ENCODE data around the gene CLEC4M. TPM values are rescaled to one million over a fixed set of nuclear protein-coding genes. Genes with fewer than 3 reads are reported as not detected.

CLEC4M gene
- total RNA-seq, 1 experiment from 2014 or later = not detected

GRCh38 chr19:7795555-7796161 lies 32.6 kb downstream of the CLEC4M start:
- peak overlapping the region; percentile 41 for H3K4me2 ChIP-seq (ENCODE audit: low read length)
- H3K27me3 ChIP-seq (ENCODE audit: low read length) = no peaks in the 10 kb centered on the region
- ATAC-seq = peak; percentile 72
- BruUV-seq (replicated peaks) = no TSS peak
- H3K9ac ChIP-seq (ENCODE audit: low read length) = no peak overlapping the region
- peaks cover 39% of the 10 kb centered on the region for H3K4me1 ChIP-seq (ENCODE audit: insufficient read depth, low read length)
- no peak overlapping the region for H3K4me3 ChIP-seq (ENCODE audit: low read length)
- peak overlapping the region; percentile 42 for H3K27ac ChIP-seq (ENCODE audit: low read length)
- H3F3A ChIP-seq (ENCODE audit: low read length, unreplicated experiment) = peaks cover 6% of the 10 kb centered on the region
- intact Hi-C loops (cut with micrococcal nuclease) = no loop called here
- no peaks in the 10 kb centered on the region for H3K79me2 ChIP-seq (ENCODE audit: low read length)
- TF ChIP-seq EZH2 (IDR thresholded peaks at IDR 0.05; ENCODE audit: low read length, unreplicated experiment) (no peak), CTCF (conservative IDR thresholded peaks at IDR 0.05; ENCODE audit: low read depth, low read length) (no peak), EZH2phosphoT487 (IDR thresholded peaks at IDR 0.05; ENCODE audit: borderline replicate concordance, low read length) (no peak)
- CTCF ChIA-PET = interaction anchor here (0.6 to 1.1 kb wide), 2 partner anchors 115 to 138 kb away, joined by 3 to 5 read pairs; partner anchors contain the start of gene TRAPPC5
- no peaks in the 10 kb centered on the region for H3K9me2 ChIP-seq (replicated peaks; ENCODE audit: low read length)
- H3K36me3 ChIP-seq (ENCODE audit: low read depth, low read length) = no peaks in the 10 kb centered on the region
- H2AFZ ChIP-seq (ENCODE audit: low read length) = peak overlapping the region; percentile 25
- H3K9me3 ChIP-seq (ENCODE audit: low read length) = no peaks in the 10 kb centered on the region
- H4K20me1 ChIP-seq (ENCODE audit: low read length) = no peaks in the 10 kb centered on the region
- DNase-seq = peak; percentile 85
- POLR2A ChIA-PET (ENCODE audit: unreplicated experiment) = interaction anchor here (0.6 kb wide), 1 partner anchor 50 kb away, joined by 5 read pairs; no protein-coding TSS in a partner anchor

GRCh38 chr19:7799640-7800355 lies 36.8 kb downstream of the CLEC4M start:
- BruUV-seq (replicated peaks) = no TSS peak
- peaks cover 6% of the 10 kb centered on the region for H3F3A ChIP-seq (ENCODE audit: low read length, unreplicated experiment)
- peak overlapping the region; percentile 92 for H3K4me2 ChIP-seq (ENCODE audit: low read length)
- H3K4me1 ChIP-seq (ENCODE audit: insufficient read depth, low read length) = peaks cover 34% of the 10 kb centered on the region
- peak overlapping the region; percentile 96 for H2AFZ ChIP-seq (ENCODE audit: low read length)
- POLR2A ChIA-PET (ENCODE audit: unreplicated experiment) = interaction anchor here (0.6 kb wide), 1 partner anchor 731 kb away, joined by 7 read pairs; no protein-coding TSS in a partner anchor
- intact Hi-C loops (cut with micrococcal nuclease) = loop anchor here (1.0 kb wide), 6 partner anchors 18 to 445 kb away; partner anchors contain the start of gene TRAPPC5
- no peaks in the 10 kb centered on the region for H3K27me3 ChIP-seq (ENCODE audit: low read length)
- no peaks in the 10 kb centered on the region for H3K79me2 ChIP-seq (ENCODE audit: low read length)
- no peaks in the 10 kb centered on the region for H3K36me3 ChIP-seq (ENCODE audit: low read depth, low read length)
- CTCF ChIA-PET = interaction anchor here (0.5 to 3.0 kb wide), 16 partner anchors 17 to 445 kb away, joined by 3 to 50 read pairs (median 6); partner anchors contain the start of gene TRAPPC5
- TF ChIP-seq EZH2 (IDR thresholded peaks at IDR 0.05; ENCODE audit: low read length, unreplicated experiment) (no peak), CTCF (conservative IDR thresholded peaks at IDR 0.05; ENCODE audit: low read depth, low read length) (peak; percentile 83)
- peak overlapping the region; percentile 68 for H3K4me3 ChIP-seq (ENCODE audit: low read length)
- H4K20me1 ChIP-seq (ENCODE audit: low read length) = no peaks in the 10 kb centered on the region
- H3K9me2 ChIP-seq (replicated peaks; ENCODE audit: low read length) = no peaks in the 10 kb centered on the region
- H3K9me3 ChIP-seq (ENCODE audit: low read length) = no peaks in the 10 kb centered on the region
- peak; percentile 94 for DNase-seq
- peak overlapping the region; percentile 9; the same call in 1 of the 2 replicates for H3K9ac ChIP-seq (ENCODE audit: low read length)
- ATAC-seq = peak; percentile 68
- H3K27ac ChIP-seq (ENCODE audit: low read length) = no peak overlapping the region

Data from PC-3 (cell line).